Tibial artery (tissue), 4 donors: ENCODE results near the gene DYNC1H1.

Experiments
- DNase-seq, 2 donors: peaks; one replicate each; pipeline ENCODE4 v3.0.0-alpha.2; 2019
- H3K27ac ChIP-seq, 2 donors: fragments of 200-600 bp; sonication (generic) in 1 of 2; 1 replicate in 1 of 2; 2 replicates in 1 of 2; pipeline ENCODE4 v1.5.1; 2018 to 2019; ENCODE audit warnings: mild to moderate bottlenecking in 1 of 2
- H3K27me3 ChIP-seq, 2 donors: fragments of 200-600 bp; sonication (generic) in 1 of 2; one replicate each; pipeline versions ENCODE4 v1.5.1 to v1.6.0; 2016 to 2019
- H3K36me3 ChIP-seq, 3 donors: fragments of 200-600 bp; sonication (generic) in 2 of 3; one replicate each; pipeline ENCODE4 v1.5.1; 2016 to 2019; ENCODE audit warnings: mild to moderate bottlenecking in 2 of 3
- H3K4me1 ChIP-seq, 4 donors: fragments of 200-600 bp; sonication (generic) in 2 of 4; 1 replicate in 3 of 4; 2 replicates in 1 of 4; pipeline ENCODE4 v1.5.1; 2016 to 2019
- H3K4me3 ChIP-seq, 2 donors: fragments of 200-600 bp; sonication (generic) in 1 of 2; 1 replicate in 1 of 2; 2 replicates in 1 of 2; pipeline ENCODE4 v1.5.1; 2018 to 2019; ENCODE audit warnings: mild to moderate bottlenecking in 2 of 2
- H3K9me3 ChIP-seq, 3 donors: fragments of 200-600 bp; sonication (generic) in 1 of 3; one replicate each; pipeline ENCODE4 v1.5.1; 2016 to 2019
- CTCF ChIP-seq, 2 experiments: fragments of 200-600 bp in 1 of 2; fragments of 450-650 bp in 1 of 2; IDR thresholded peaks; one replicate each; pipeline ENCODE4 v1.5.1; 2017 to 2019; ENCODE audit warnings: antibody characterized with exemption in 2 of 2, mild to moderate bottlenecking in 1 of 2, moderate library complexity in 1 of 2
- intact Hi-C: fragments of 100-400 bp; cut with DNase I; formaldehyde crosslinking; loops from one replicate; pipeline ENCODE4 v1.15.0; 2023; ENCODE audit warnings: low total_unique reads

The DYNC1H1 gene

DNA sequence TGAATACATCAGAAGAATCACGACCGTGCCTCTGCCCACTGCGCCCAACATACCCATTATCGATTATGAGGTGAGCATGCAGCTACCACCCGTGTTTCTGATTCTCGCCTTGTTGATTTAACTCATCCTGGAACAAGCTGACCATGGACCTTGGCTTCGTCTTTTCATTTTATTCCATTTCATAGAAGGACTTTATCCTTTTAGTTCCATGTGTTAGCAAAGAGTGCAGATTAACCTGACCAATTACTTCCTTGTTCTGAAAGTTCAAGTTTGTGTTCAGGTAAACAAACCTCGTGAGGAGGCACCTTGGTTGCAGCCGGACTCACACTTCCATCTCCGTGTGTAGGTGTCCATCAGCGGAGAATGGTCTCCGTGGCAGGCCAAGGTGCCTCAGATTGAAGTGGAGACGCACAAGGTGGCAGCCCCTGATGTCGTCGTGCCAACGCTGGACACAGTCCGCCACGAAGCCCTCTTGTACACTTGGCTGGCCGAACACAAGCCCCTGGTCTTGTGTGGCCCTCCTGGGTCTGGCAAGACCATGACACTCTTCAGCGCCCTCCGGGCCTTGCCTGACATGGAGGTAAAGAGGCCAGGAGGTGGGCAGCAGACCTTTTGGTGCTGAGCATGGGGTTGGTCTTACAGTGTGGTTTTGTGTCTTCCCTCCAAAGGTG is 52.2 kb downstream of the DYNC1H1 start:
- Histone ChIP-seq H3K4me1 (no peaks in the 10 kb centered on the region), H3K27ac (no peak overlapping the region), H3K4me3 (no peak overlapping the region), H3K36me3 (peaks cover 99 to 100% (median 99%) of the 10 kb centered on the region in 3 donors), H3K27me3 (no peaks in the 10 kb centered on the region), H3K9me3 (no peaks in the 10 kb centered on the region)
- no peak for DNase-seq
- no peak for TF ChIP-seq CTCF (IDR thresholded peaks at IDR 0.05)
- intact Hi-C loops, result no loop called here

DNA sequence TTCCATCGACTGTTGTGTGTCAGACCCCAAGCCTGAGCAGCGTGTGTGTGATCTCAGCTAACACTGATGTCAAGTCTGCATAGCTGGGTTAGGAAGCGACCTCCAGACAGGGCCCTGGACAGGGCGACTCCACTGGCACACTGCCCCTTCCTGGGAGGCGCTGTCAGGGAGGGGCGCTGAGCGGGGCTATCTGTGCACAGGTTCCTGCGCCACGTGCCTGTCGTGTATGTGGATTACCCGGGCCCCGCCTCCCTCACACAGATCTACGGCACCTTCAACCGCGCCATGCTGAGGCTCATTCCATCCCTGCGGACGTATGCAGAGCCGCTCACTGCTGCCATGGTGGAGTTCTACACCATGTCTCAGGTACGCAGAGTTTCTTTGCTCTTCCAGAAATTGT is 53.9 kb downstream of the DYNC1H1 start:
- peaks cover 99 to 100% (median 99%) of the 10 kb centered on the region in 3 donors for H3K36me3 ChIP-seq
- no peak for DNase-seq
- H3K4me3 ChIP-seq, result no peak overlapping the region
- intact Hi-C loops, result no loop called here
- H3K4me1 ChIP-seq, result no peaks in the 10 kb centered on the region
- H3K27ac ChIP-seq, result no peak overlapping the region
- no peaks in the 10 kb centered on the region for H3K9me3 ChIP-seq
- no peaks in the 10 kb centered on the region for H3K27me3 ChIP-seq
- no peak for TF ChIP-seq CTCF (IDR thresholded peaks at IDR 0.05)

- H3K4me1 ChIP-seq, result no peaks in the 10 kb centered on the region
- no peak overlapping the region for H3K4me3 ChIP-seq
- H3K36me3 ChIP-seq, result peaks cover 99 to 100% (median 99%) of the 10 kb centered on the region in 3 donors
- no peaks in the 10 kb centered on the region for H3K27me3 ChIP-seq
- DNase-seq, result no peak
- intact Hi-C loops, result no loop called here
- H3K27ac ChIP-seq, result no peak overlapping the region
- no peaks in the 10 kb centered on the region for H3K9me3 ChIP-seq
- no peak for TF ChIP-seq CTCF (IDR thresholded peaks at IDR 0.05)
Observed at GRCh38 chr14:102019006-102019540, 54.7 kb downstream of the DYNC1H1 start.

GRCh38 chr14:102020058-102020971 is 55.9 kb downstream of the DYNC1H1 start:
- TF ChIP-seq CTCF (IDR thresholded peaks at IDR 0.05), result no peak
- no peak overlapping the region for H3K27ac ChIP-seq
- H3K36me3 ChIP-seq, result peaks cover 98 to 100% (median 99%) of the 10 kb centered on the region in 3 donors

DNA sequence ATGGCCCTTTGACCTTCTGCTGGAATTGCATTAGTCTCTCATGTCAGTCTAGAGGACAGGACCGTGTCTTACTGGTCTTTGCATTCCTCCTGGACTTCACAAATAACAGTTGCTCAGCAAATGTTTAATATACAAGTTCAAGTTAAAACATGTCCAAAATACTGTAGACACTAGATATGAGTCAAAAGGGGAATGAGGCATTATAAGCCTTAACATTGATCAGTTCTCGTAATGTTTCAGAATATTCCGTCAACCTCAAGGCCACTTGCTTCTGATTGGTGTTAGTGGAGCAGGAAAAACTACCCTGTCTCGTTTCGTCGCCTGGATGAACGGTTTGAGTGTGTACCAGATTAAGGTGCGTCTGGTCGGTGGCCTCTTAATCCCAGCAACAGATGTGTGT is 62.6 kb downstream of the DYNC1H1 start:
- Histone ChIP-seq H3K4me3 (no peak overlapping the region), H3K4me1 (no peaks in the 10 kb centered on the region), H3K27me3 (no peaks in the 10 kb centered on the region), H3K9me3 (no peaks in the 10 kb centered on the region), H3K27ac (no peak overlapping the region), H3K36me3 (peaks cover 89 to 100% (median 98%) of the 10 kb centered on the region in 3 donors)
- TF ChIP-seq CTCF (IDR thresholded peaks at IDR 0.05), result no peak
- DNase-seq, result no peak
- intact Hi-C loops, result no loop called here

More at GRCh38 chr14:102020058-102020971, 55.9 kb downstream of the DYNC1H1 start:
- Histone ChIP-seq H3K4me1 (no peaks in the 10 kb centered on the region), H3K9me3 (no peaks in the 10 kb centered on the region), H3K4me3 (no peak overlapping the region), H3K27me3 (no peaks in the 10 kb centered on the region)
- DNase-seq, result no peak
- intact Hi-C loops, result no loop called here
